ENCODE results near the gene LAMB1.

GRCh38 chr7:107882766-107883165 lies 120.2 kb downstream of the LAMB1 start:
- TF ChIP-seq, protein P1, sequence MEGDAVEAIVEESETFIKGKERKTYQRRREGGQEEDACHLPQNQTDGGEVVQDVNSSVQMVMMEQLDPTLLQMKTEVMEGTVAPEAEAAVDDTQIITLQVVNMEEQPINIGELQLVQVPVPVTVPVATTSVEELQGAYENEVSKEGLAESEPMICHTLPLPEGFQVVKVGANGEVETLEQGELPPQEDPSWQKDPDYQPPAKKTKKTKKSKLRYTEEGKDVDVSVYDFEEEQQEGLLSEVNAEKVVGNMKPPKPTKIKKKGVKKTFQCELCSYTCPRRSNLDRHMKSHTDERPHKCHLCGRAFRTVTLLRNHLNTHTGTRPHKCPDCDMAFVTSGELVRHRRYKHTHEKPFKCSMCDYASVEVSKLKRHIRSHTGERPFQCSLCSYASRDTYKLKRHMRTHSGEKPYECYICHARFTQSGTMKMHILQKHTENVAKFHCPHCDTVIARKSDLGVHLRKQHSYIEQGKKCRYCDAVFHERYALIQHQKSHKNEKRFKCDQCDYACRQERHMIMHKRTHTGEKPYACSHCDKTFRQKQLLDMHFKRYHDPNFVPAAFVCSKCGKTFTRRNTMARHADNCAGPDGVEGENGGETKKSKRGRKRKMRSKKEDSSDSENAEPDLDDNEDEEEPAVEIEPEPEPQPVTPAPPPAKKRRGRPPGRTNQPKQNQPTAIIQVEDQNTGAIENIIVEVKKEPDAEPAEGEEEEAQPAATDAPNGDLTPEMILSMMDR (IDR thresholded peaks at IDR 0.05), result no peak
- TF ChIP-seq POLR2A (IDR thresholded peaks at IDR 0.05), result no peak

Data from esophagus squamous epithelium (tissue), 4 donors.